Middle frontal gyrus (tissue), 1 donor: Measurements from ENCODE around the gene THNSL1.

Experiments used
- DNase-seq: peaks from one replicate; pipeline ENCODE4 v3.0.0-alpha.2; 2015; ENCODE audit warnings: low spot score; ENCODE audit errors: extremely low spot score

The THNSL1 gene

GRCh38 chr10:25057886-25058285 is 41.5 kb downstream of the THNSL1 start:
- no peak for DNase-seq

- no peak for DNase-seq
Measured at GRCh38 chr10:25059990-25060389, 43.6 kb downstream of the THNSL1 start.

- DNase-seq = no peak
Measured at GRCh38 chr10:25061125-25061524, 44.7 kb downstream of the THNSL1 start.

- no peak for DNase-seq
Measured at GRCh38 chr10:25061711-25062449, 45.5 kb downstream of the THNSL1 start.

- DNase-seq = no peak
Measured at GRCh38 chr10:25063157-25063556, 46.7 kb downstream of the THNSL1 start.

GRCh38 chr10:25063644-25064043 is 47.2 kb downstream of the THNSL1 start:
- DNase-seq = no peak

- DNase-seq = no peak
Measured at GRCh38 chr10:25064401-25064800, 48.0 kb downstream of the THNSL1 start.

- no peak for DNase-seq
Measured at GRCh38 chr10:25065761-25066476, 49.5 kb downstream of the THNSL1 start.

- no peak for DNase-seq
Measured at GRCh38 chr10:25068152-25069058, 52.0 kb downstream of the THNSL1 start.

GRCh38 chr10:25071227-25071626 is 54.8 kb downstream of the THNSL1 start:
- DNase-seq = no peak

- DNase-seq = no peak
Measured at GRCh38 chr10:25072786-25073185, 56.4 kb downstream of the THNSL1 start.

GRCh38 chr10:25075825-25076224 is 59.4 kb downstream of the THNSL1 start:
- no peak for DNase-seq
